IPS-20b (cell line): ENCODE results near the gene PIP4K2A.
A peak's percentile ranks its signal among the peaks of the same experiment; 100 is the strongest.

Experiments used
- H3K27ac ChIP-seq: one replicate; pipeline ENCODE4 v1.5.1; 2013; ENCODE audit warnings: low read length
- H3K27me3 ChIP-seq: 2 replicates; pipeline ENCODE4 v1.6.1; 2013; ENCODE audit warnings: mild to moderate bottlenecking, low read length, inconsistent platforms; ENCODE audit not compliant: insufficient read depth
- H3K36me3 ChIP-seq: 2 replicates; pipeline ENCODE4 v1.6.1; 2013; ENCODE audit warnings: low read depth, mild to moderate bottlenecking, inconsistent platforms, low read length, moderate library complexity; ENCODE audit not compliant: insufficient read depth
- H3K4me1 ChIP-seq: 2 replicates; pipeline ENCODE4 v1.6.1; 2013; ENCODE audit warnings: mild to moderate bottlenecking, control low read depth, inconsistent platforms, low read length, moderate library complexity; ENCODE audit not compliant: insufficient read depth
- H3K4me3 ChIP-seq: 2 replicates; pipeline ENCODE4 v1.5.1; 2013; ENCODE audit warnings: mild to moderate bottlenecking, low read length, inconsistent platforms
- H3K9ac ChIP-seq: 2 replicates; pipeline ENCODE4 v1.6.1; 2013; ENCODE audit warnings: low read depth, mild to moderate bottlenecking, inconsistent platforms, low read length, moderate library complexity
- H3K9me3 ChIP-seq: 2 replicates; pipeline ENCODE4 v1.6.1; 2013; ENCODE audit warnings: mild to moderate bottlenecking, low read depth, low read length, inconsistent platforms; ENCODE audit not compliant: insufficient read depth

The PIP4K2A gene

DNA sequence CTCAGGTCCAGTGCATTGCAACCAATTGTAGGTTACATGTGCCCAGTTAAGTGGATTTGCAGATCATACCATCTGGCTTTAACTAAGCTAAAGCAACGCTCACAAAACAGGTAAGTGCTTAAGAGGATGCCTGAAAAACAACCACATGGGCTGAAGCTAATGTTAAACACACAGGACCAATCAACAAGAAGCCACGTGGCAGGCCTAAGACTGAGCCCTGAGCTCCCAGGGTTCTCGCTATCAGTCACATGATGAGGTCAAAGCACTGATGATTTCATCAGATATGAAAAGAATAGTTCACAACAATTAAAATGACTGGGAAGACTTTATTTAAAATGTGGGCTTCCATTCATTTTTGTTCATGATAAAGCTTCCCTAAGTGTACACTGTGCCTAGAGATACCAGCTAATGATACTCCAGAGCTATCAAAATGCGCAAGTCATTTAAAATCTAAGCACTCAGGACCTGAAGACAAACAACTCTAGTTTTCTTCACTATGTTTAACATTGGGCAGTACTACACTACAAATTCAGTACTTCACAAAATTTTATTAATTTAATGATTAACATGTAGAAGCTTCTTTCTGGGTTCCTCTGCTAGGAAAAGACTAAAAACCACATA lies 90.6 kb downstream of the PIP4K2A start:
- Histone ChIP-seq H3K27ac (no peak overlapping the region), H3K4me1 (peaks cover 41% of the 10 kb centered on the region), H3K9me3 (no peaks in the 10 kb centered on the region), H3K36me3 (no peaks in the 10 kb centered on the region), H3K9ac (no peak overlapping the region; the same call in 1 of the 2 replicates), H3K4me3 (no peak overlapping the region), H3K27me3 (no peaks in the 10 kb centered on the region)

DNA sequence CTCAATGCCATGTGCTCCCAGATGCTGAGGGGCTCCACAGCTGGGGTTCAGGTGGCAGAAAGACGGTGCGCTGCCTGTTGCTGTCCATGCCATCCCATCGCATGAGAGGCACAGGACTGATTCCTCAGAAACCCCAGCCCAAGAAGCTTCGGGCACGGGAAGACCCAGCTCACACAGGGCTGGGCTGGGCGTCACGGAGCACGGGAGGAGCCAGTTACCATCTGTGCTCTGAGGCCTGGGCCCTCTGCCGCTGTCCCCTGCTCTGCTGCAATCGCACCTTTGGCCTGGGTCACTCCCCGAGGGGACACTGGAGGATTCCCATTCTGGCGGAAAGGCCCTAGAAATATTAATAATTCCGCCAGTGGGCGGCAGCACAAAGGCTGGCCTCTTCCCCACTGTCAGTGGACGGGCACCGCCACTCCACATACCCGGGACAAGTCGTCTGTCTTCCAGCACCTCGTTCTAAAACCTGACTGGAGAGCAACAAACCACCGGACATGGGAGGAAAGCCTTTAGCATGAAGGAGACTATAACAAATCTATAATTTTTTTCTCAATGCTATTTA lies 92.1 kb downstream of the PIP4K2A start:
- Histone ChIP-seq H3K27me3 (no peaks in the 10 kb centered on the region), H3K9ac (no peak overlapping the region), H3K4me3 (no peak overlapping the region), H3K36me3 (no peaks in the 10 kb centered on the region), H3K4me1 (peaks cover 51% of the 10 kb centered on the region), H3K27ac (no peak overlapping the region), H3K9me3 (no peaks in the 10 kb centered on the region)

DNA sequence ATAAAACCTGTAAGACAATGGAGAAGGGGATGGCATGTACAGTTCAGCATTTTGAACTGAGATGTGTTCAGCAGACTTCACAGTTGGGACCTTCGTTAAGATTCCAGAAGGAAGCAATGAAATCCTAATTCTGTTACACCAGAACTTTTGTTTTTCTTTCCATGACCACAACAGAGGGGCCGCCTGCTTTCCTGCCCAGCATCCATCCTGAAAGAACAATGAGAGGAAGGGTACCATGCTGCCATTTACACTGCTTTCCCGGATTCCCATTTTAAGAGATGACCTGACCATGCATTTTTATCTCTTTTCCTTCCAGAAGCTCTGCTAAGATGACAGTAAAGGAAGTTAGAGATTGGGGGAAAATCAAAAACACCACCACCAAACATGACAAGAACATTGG lies 92.7 kb downstream of the PIP4K2A start:
- Histone ChIP-seq H3K9ac (no peak overlapping the region), H3K27ac (no peak overlapping the region), H3K9me3 (no peaks in the 10 kb centered on the region), H3K4me1 (peaks cover 51% of the 10 kb centered on the region), H3K27me3 (no peaks in the 10 kb centered on the region), H3K36me3 (no peaks in the 10 kb centered on the region), H3K4me3 (no peak overlapping the region)

DNA sequence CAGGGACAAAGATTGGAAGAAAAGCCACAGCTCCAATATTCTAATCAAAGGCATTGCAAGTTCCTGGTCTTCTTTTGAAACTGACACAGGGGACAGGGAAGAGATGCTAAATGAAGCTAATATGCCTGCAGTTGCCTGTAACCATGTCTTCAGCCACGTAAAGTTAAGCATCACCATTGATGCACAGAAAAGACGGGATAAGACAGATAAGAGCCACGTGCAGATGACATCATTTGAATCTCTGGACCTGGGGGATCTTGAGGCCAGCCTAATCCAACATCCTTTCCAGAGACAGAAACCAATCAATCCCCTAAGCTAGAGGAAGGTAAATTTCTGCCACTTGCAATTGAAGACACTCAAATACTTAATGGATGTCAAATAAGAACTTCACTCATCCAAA lies 93.4 kb downstream of the PIP4K2A start:
- Histone ChIP-seq H3K27ac (no peak overlapping the region), H3K9ac (no peak overlapping the region), H3K4me1 (peaks cover 49% of the 10 kb centered on the region), H3K9me3 (no peaks in the 10 kb centered on the region), H3K36me3 (no peaks in the 10 kb centered on the region), H3K27me3 (no peaks in the 10 kb centered on the region), H3K4me3 (no peak overlapping the region)

DNA sequence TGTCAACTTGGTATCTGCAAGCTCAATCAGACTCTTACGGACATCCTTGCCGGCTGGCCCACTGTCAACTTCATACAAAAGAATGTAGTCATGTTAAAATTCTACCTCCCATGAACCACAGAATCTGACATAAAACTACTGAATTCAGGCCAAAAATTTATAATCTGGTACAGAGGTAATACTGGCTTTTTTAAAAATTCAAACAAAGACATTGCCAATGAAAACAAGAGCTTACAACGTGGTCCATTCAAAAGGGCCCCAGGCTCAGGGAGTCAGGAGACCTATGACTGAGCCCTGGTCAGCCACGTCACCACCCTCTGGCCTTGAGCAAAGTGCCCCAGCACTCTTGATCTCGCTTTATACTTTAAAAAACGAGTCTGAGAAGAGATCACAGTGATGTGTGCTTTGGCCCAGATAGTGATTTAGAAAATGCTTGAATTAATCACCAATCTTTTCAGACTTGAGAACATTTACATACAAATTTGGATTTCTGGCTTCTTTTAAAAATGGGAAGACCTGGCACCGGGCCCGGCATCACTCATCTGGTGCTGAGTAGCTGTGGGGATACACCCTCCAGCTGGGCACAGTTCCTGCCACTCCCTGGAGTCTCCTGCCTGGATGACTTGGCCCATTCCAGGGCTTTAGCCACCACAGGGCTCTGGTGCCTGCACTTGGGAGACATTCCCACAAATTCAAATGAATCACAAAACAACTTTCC lies 94.1 kb downstream of the PIP4K2A start:
- no peaks in the 10 kb centered on the region for H3K36me3 ChIP-seq
- H3K27ac ChIP-seq, result no peak overlapping the region
- H3K4me3 ChIP-seq, result no peak overlapping the region
- H3K9ac ChIP-seq, result no peak overlapping the region
- H3K4me1 ChIP-seq, result peaks cover 46% of the 10 kb centered on the region
- no peaks in the 10 kb centered on the region for H3K27me3 ChIP-seq
- H3K9me3 ChIP-seq, result no peaks in the 10 kb centered on the region

DNA sequence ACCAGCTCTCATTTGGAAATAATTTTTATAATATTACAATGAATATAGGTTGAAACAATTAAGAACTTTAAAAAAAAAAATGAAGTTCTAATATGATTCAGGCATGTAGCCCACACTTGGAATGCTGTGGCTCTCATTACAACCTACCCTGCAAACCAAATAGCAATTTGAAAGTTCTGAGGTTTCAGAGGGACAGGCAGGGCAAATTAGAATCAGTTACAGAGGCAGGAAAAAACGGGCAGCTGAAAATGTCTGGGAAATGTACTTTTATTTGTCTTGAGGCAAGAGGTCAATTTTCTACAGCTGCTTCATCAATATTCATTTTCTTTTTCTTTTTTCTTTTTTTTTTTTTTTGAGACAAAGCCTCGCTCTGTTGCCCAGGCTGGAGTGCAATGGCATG lies 95.3 kb downstream of the PIP4K2A start:
- H3K4me3 ChIP-seq, result no peak overlapping the region
- H3K27ac ChIP-seq, result no peak overlapping the region
- H3K4me1 ChIP-seq, result peaks cover 46% of the 10 kb centered on the region
- H3K9me3 ChIP-seq, result no peaks in the 10 kb centered on the region
- no peaks in the 10 kb centered on the region for H3K36me3 ChIP-seq
- H3K9ac ChIP-seq, result no peak overlapping the region
- H3K27me3 ChIP-seq, result no peaks in the 10 kb centered on the region

DNA sequence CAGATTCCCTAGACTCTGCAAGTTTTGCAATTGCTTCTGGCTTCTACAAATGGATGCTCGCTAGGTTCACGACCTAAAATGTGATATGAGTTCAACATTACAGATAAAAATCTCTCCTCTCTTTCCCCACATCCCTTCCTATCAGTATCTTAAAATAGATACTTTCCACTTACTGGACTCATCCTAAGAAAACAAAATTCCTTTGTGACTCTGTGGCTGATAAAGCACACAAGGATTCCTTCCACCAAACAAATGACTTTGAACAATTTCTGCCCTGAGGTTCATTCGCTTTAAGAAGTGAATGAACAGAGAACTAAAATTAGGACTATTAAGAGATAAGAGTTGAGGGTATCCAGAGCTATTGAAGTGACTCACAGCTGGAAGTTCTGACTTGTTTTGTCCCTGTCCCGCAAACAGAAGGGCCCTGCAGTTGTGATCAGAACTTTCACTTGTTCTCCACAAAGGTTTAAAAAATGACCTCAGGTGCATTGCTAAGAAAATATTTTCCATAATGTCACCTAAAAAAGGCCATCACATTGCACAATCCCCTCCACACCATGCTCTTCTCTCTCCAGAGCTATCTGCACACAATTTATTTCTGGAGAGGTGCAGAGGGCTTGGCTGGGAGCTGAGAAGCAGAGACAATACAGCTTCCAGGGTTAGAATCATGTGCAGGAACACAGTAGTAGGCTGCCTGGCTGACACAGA lies 96.1 kb downstream of the PIP4K2A start:
- peaks cover 49% of the 10 kb centered on the region for H3K4me1 ChIP-seq
- H3K27me3 ChIP-seq, result no peaks in the 10 kb centered on the region
- no peaks in the 10 kb centered on the region for H3K36me3 ChIP-seq
- H3K9ac ChIP-seq, result 0 out of 2 replicates have a peak overlapping the region, but pooled peaks have one; percentile 2
- H3K9me3 ChIP-seq, result no peaks in the 10 kb centered on the region
- no peak overlapping the region for H3K27ac ChIP-seq
- no peak overlapping the region for H3K4me3 ChIP-seq

DNA sequence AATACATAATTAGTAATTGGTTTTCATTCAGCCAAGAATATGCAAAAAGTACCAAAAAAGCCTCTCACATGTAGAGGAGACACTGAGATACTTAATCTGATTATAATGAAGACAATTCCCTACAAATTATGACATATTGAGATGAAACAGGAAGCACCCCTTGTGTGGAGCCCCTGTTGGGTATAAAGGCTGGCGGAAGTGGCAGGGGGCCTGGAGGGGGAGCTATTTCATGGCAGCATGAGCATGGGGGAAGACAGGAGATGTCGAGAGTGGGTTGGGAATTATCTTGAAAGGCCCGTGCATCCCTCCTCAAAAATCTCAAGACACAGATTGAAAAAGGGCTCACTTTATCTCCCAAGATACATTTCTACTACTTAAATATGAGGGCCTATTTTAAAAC lies 96.9 kb downstream of the PIP4K2A start:
- H3K4me1 ChIP-seq, result peaks cover 49% of the 10 kb centered on the region

DNA sequence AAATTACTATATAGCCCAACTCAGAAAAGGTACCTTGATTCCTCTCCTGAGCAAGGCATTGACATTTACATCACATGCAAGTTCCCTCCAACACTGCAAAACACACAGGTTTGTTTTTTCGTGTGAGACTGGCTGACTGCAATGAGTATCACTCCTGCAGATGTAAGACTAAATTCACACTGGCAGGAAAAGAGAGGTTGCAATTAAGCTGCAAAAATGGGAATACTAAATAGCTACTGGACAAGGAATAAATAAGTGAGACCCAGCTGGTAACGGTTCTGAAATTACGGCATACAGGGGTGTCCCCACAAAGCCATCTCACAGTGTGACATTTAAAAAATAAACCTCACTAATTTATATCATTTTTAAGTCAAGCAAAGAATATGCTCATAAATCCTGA lies 97.3 kb downstream of the PIP4K2A start:
- Histone ChIP-seq H3K27me3 (no peaks in the 10 kb centered on the region), H3K27ac (no peak overlapping the region), H3K9me3 (no peaks in the 10 kb centered on the region), H3K9ac (no peak overlapping the region), H3K36me3 (no peaks in the 10 kb centered on the region), H3K4me1 (peaks cover 49% of the 10 kb centered on the region), H3K4me3 (no peak overlapping the region)

More for the DNA sequence above, 96.9 kb downstream of the PIP4K2A start:
- Histone ChIP-seq H3K4me3 (no peak overlapping the region), H3K9ac (no peak overlapping the region), H3K36me3 (no peaks in the 10 kb centered on the region), H3K27me3 (no peaks in the 10 kb centered on the region), H3K9me3 (no peaks in the 10 kb centered on the region), H3K27ac (no peak overlapping the region)

DNA sequence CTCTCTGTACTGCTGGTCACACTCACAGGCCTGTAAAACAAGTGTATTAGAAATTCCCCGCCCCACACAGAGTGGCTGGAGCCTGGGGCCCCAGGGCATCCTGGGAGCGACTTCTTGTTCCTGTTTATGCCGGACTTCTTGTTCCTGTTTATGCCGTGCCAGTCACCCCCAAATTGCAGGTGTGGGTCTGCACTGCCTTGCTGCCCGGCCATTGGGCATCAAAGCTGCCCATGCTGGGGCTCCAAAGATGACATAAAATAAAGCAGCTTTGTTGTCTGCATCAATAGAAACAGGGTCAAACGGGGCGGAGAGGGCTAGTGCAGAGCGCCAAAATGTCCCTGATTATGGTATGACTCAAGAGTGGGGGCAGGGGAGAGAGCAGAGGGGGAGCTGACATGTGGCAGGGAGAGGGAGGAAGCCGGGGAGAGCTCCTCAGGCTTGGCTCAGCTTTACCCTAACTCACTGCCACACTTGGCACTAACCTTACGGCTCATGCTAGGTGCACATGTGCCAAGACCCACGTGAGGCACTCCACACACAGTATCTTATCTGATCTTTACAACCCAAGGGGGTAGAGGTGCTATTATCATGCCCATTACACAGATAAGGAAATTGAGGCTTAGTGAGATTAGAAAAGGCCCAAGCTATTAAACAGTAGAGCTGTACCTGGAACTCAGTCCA lies 98.4 kb downstream of the PIP4K2A start:
- H3K36me3 ChIP-seq, result no peaks in the 10 kb centered on the region
- H3K27ac ChIP-seq, result no peak overlapping the region
- H3K9me3 ChIP-seq, result no peaks in the 10 kb centered on the region
- no peaks in the 10 kb centered on the region for H3K27me3 ChIP-seq
- H3K4me1 ChIP-seq, result peaks cover 49% of the 10 kb centered on the region
- no peak overlapping the region for H3K9ac ChIP-seq
- no peak overlapping the region for H3K4me3 ChIP-seq

DNA sequence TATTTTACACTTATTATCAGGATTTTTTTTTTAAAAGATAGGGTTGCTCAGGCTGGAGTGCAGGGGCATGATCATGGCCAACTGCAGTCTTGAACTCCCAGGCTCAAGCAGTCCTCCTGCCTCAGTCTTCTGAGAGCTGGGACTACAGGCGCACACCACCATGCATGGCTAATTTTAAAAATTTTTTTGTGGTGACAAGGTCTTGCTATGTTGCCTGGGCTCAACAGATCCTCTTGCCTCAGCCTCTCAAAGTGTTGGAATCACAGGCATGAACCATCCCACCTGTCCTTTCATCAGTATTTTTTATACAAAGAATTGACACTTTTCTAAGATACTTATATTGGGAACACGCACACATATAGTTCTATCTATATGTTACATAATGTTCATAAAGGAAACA lies 99.3 kb downstream of the PIP4K2A start:
- H3K9ac ChIP-seq, result no peak overlapping the region
- H3K4me3 ChIP-seq, result no peak overlapping the region
- H3K27me3 ChIP-seq, result no peaks in the 10 kb centered on the region
- peaks cover 53% of the 10 kb centered on the region for H3K4me1 ChIP-seq
- no peaks in the 10 kb centered on the region for H3K36me3 ChIP-seq
- no peak overlapping the region for H3K27ac ChIP-seq
- H3K9me3 ChIP-seq, result no peaks in the 10 kb centered on the region
